Ecto neural progenitor cell (in vitro differentiated cells): ENCODE data around the gene LRRC8C.
"Not testable (repeated sequence)": the region's sequence is repeated elsewhere in the genome, so short reads cannot be mapped to it uniquely, and the experiment has no call there.

Experiments used
- DNase-seq: peaks from one replicate; pipeline ENCODE4 v3.0.0-alpha.2; 2018; ENCODE audit warnings: low spot score

Gene LRRC8C

GRCh38 chr1:89607586-89608318 is 25.2 kb upstream of the LRRC8C start:
- DNase-seq, result no peak

GRCh38 chr1:89608319-89608983 is 24.5 kb upstream of the LRRC8C start:
- no peak for DNase-seq

GRCh38 chr1:89608984-89609725 is 23.8 kb upstream of the LRRC8C start:
- DNase-seq, result no peak

GRCh38 chr1:89609781-89610456 is 23.0 kb upstream of the LRRC8C start:
- no peak for DNase-seq

- DNase-seq, result no peak
Measured at GRCh38 chr1:89610457-89611011, 22.4 kb upstream of the LRRC8C start.

- DNase-seq, result no peak
Measured at GRCh38 chr1:89611721-89612120, 21.2 kb upstream of the LRRC8C start.

- DNase-seq, result no peak
Measured at GRCh38 chr1:89613928-89614327, 19.0 kb upstream of the LRRC8C start.

- DNase-seq, result no peak
Measured at GRCh38 chr1:89615676-89616598, 17.0 kb upstream of the LRRC8C start.

- no peak for DNase-seq
Measured at GRCh38 chr1:89616844-89617627, 15.9 kb upstream of the LRRC8C start.

- DNase-seq, result no peak
Measured at GRCh38 chr1:89620664-89621063, 12.3 kb upstream of the LRRC8C start.

- no peak for DNase-seq
Measured at GRCh38 chr1:89622895-89623294, 10.0 kb upstream of the LRRC8C start.

GRCh38 chr1:89624314-89624713 is 8.6 kb upstream of the LRRC8C start:
- no peak for DNase-seq

GRCh38 chr1:89624715-89625323 is 8.1 kb upstream of the LRRC8C start:
- no peak for DNase-seq

- no peak for DNase-seq
Measured at GRCh38 chr1:89627596-89627962, 5.3 kb upstream of the LRRC8C start.

GRCh38 chr1:89629146-89629545 is 3.8 kb upstream of the LRRC8C start:
- DNase-seq, result no peak

- DNase-seq, result not testable (repeated sequence)
Measured at GRCh38 chr1:89629600-89629999, 3.3 kb upstream of the LRRC8C start.

GRCh38 chr1:89630048-89630447 is 2.9 kb upstream of the LRRC8C start:
- no peak for DNase-seq

- peak; percentile 72 for DNase-seq
Measured at GRCh38 chr1:89631816-89632656, 884 bp upstream of the LRRC8C start.

- peak; percentile 82 for DNase-seq
Measured at GRCh38 chr1:89633248-89633799, 404 bp downstream of the LRRC8C start.
